Activated CD8-positive, alpha-beta memory T cell treated with anti-CD3 and anti-CD28 coated beads, Interleukin-2, amount 50 U/mL, for 24 hours (primary cell): Measurements from ENCODE around the gene FA2H.

ENCODE experiments used
- DNase-seq: peaks from one replicate; pipeline ENCODE4 v3.0.0-alpha.2; 2020; ENCODE audit errors: extremely low read depth

Gene FA2H

DNA sequence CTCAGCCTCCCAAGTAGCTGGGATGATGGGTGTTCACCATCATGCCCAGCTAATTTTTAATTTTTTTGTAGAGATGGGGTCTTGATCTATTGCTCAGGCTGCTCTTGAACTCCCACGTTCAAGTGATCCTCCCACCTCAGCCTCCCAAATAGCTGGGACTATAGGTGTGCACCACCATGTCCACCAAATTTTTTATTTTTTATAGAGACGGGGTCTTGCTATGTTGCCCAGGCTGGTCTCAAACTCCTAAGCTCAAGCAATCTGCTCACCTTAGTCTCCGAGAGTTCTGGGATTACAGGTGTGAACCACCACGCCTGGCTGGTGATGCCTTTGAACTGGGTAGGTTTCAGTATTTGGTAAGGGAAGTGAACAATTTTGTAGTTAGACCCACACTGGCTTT, 30.1 kb downstream of the FA2H start:
- no peak for DNase-seq

- no peak for DNase-seq
Measured at GRCh38 chr16:74743668-74744299, 30.8 kb downstream of the FA2H start.

GRCh38 chr16:74743045-74743667, 31.5 kb downstream of the FA2H start:
- DNase-seq: no peak

GRCh38 chr16:74742051-74742481, 32.6 kb downstream of the FA2H start:
- DNase-seq: no peak

- no peak for DNase-seq
Measured at GRCh38 chr16:74740795-74741304, 33.8 kb downstream of the FA2H start.

DNA sequence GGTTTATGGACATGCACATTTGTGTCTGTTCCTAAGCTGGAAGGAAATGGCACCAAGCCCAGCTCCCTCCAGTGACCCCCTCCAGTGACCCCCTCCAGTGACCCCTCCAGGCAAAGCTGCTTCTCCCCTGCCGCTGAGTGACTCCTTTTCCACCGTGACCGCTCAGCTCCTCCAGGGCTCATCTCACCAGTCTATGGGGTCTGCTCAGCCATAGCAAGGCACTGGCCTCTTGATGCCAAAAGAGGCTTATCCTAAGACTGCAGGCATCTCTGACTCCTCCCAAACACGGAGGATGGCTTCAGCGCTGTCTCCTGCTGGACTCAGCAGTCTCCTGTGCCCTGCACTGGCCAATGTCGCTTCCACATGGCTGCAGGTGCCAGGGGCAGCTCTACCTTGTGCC, 35.3 kb downstream of the FA2H start:
- no peak for DNase-seq

DNA sequence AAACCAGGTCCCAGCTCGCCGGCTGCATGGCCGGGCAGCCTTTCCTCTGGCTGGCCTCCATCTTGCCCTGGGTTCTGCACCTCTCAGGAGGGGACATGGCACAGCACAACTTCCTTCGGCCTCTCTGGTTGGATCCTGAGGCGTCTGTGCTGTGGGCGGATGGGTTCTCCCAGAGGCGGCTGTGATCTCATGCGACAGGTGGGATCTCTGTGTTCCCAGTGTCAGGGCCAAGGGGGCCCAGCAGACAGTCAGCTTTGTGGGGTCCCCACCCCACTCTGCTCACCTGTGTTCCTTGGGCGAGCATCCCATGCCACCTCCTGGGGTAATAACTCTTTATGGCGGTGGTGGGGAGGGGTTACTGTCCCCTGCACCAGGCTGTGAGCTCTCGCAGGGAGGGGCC, 35.8 kb downstream of the FA2H start:
- no peak for DNase-seq

DNA sequence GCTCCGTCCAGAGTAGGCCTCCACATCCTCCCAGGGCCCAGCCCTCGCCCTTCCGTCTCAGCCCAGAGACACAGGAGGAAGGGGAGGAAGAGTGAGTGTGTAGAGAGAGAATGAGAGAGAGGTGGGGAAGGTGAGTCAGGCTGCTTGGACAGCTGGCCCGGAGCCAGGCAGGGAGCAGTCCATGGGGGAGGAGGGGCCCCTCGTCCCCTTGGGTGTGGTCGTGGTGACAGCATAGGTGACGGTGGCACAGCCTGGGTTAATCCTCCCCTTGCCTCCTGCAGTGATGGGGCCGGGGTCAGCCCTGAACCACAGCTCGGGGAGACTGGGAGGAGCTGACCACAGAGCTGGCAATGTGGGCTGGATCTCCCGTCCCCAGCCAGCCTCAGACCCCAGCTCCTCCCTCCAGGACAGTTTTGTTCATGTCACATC, 36.5 kb downstream of the FA2H start:
- no peak for DNase-seq

GRCh38 chr16:74737521-74737920, 37.1 kb downstream of the FA2H start:
- no peak for DNase-seq

GRCh38 chr16:74736531-74737157, 38.0 kb downstream of the FA2H start:
- no peak for DNase-seq

GRCh38 chr16:74735554-74735953, 39.1 kb downstream of the FA2H start:
- DNase-seq: no peak

DNA sequence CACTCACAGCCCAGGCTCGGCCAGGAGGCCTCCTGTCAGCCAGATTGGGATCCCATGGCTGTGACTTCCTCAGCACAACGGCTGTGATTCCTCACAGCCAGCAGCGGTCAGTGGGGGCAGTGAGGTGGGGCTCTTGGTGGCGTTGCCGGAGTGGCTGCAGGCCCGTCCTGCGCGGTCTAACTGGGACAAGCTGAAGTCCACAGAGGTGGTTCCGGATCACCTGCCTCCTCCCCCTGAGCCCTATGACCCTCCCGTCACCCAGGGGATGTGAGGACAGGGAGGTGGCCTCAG, 39.5 kb downstream of the FA2H start:
- no peak for DNase-seq

- no peak for DNase-seq
Measured at GRCh38 chr16:74734361-74735161, 40.1 kb downstream of the FA2H start.

GRCh38 chr16:74732707-74733350, 41.8 kb downstream of the FA2H start:
- no peak for DNase-seq

DNA sequence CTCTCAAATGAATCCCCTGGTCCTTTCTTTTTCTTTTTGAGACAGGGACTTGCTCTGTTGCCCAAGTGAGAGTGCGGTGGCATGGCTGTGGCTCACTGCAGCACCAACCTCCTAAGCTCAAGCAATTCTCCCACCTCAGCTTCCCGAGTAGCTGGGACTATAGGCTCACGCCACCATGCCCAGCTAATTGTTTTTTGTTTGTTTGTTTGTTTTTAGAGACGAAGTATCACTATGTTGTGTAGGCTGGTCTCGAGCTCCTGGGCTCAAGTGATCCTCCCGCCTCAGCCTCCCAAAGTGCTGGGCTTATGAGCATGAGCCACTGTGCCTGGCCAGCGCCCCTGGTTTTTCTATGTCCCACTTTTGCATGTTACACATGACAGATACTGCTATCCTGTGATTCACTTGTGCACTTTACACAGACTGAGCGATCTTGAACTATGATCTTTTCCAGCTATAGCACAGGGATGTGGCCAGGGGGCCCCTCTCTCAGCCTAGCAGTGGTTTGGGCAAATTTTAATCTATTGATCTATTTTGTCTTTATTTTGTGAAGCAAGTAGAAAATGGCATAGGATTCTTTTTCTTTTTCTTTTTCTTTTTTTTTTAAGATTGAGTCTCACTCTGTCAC, 42.7 kb downstream of the FA2H start:
- no peak for DNase-seq

DNA sequence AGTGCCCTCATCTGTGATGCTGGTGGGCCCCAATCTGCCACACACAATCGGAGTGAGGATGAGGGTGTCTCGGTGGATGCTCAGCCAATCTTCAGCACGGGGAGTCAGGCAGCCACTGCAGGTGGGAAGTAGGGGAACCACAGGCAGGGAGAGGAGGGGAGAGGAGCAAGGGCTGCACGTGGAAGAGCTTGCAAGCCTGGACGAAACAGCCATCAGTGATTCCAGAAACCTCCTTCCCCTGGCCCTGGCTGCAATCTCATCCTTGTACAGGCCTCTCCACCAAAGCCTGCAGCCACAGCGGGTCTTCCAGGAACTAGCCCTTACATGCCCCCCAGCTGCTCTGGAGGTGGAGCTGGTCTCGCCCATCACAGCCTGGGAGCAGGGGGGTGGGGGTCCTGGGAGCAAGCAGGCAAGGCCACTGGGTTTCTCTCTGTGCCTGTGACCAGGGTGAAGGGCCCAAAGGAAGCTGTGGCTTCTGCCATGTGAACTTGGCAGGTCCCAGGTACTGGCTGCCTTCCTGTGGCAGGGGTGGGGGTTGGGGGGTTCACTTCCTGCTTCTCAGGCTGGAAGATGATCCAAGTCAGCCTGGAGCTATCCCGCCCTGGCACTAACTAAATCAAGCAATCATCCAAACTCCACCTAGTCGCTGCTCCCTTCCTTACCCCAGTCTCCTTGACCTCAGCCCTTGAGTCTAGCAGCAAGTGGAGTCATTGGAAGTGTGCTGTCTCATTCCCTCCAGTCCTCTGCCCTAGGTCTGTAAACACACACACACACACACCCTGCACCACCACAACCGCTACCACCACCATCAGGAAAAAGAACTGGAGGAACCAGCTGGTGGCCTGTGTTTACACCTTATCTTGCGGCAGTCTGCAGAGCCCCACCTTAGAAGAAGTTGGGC, 44.6 kb downstream of the FA2H start:
- no peak for DNase-seq

- DNase-seq: no peak
Measured at GRCh38 chr16:74727903-74728302, 46.7 kb downstream of the FA2H start.

DNA sequence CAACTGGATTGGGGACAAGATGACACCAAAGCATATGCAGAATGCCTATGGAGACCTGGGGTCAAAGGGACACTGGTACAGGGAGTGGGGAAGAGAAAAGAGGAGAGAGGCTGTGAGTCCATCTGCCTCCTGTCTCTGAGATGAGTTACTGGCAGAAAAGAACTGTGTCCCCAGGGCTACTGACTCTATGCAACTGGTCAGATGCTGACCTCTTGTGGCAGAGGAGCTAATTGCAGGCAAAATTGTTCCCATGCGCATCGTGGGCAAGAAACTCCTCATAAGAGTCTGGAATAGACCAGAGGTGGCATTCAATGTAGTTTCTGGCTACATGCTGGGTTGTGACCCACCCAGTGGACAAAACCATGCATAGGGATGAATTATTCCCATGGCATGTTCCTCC, 47.9 kb downstream of the FA2H start:
- DNase-seq: no peak

DNA sequence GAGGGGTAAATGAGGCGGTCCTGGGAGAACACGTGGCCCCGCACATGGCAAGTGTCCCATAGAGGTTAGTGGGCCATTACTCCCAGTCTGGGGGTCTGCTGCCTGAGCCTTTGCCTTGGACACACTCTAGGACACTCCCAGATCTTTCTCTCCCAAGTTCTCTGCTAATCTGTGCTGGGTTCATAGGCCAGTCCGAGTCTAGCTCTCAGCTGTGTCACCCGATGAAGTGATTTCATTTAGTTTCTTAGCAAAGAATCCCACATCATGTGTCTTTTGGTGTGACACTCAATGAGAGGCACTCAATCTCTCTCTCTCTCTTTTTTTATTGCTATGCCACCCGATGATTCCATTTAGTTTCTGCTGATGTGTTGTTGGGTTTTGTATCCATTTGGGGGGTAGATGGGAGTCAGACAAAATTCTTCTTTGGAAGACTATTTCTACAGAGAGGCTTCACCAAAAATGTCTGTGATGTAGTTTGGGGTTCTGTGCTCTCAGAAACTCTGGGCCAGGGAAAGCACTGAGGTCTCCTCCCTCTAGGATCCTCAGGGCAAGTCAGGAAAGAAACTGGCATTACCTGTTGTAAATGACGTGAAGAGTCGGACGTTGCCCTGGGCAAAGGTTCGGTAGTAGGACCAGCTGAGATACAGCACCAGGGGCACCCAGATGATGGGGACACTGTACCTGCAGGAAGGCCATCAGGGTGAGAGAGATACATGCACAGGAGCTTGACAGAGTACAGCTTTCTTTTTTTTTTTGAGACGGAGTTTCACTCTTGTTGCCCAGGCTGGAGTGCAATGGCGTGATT, 48.8 kb downstream of the FA2H start:
- no peak for DNase-seq
